ENCODE results near the gene SERPINH1. TPM values are rescaled to one million over a fixed set of nuclear protein-coding genes. Genes with fewer than 3 reads are reported as not detected.

Gene SERPINH1
- total and polyA plus RNA-seq, 7 experiments from 2014 or later: 2.9 to 19.9 (median 7.8) TPM

GRCh38 chr11:75518771-75519653 lies 43.0 kb upstream of the SERPINH1 start:
- Mint-ChIP-seq H3K27me3 (peaks cover 0 to 7% (median 0%) of the 10 kb centered on the region in 5 donors), H3K27ac (peak overlapping the region in 2 of 9 donors; percentile 26 to 51), H3K9me3 (no peaks in the 10 kb centered on the region), H3K36me3 (peaks cover 0 to 4% (median 0%) of the 10 kb centered on the region in 5 donors), H3K4me3 (no peak overlapping the region), H3K4me1 (peaks cover 2 to 35% (median 21%) of the 10 kb centered on the region in 7 donors)
- no peak for DNase-seq
- Histone ChIP-seq H3K9me3 (ENCODE audit: control insufficient read depth in 2 of 3, low read length in 3 of 3) (no peaks in the 10 kb centered on the region), H3K27ac (ENCODE audit: low read depth, low read length) (no peak overlapping the region), H3K4me3 (ENCODE audit: low read length) (no peak overlapping the region), H3K36me3 (ENCODE audit: control insufficient read depth in 2 of 3, insufficient read depth in 3 of 3, low read length in 3 of 3) (no peaks in the 10 kb centered on the region), H3K4me1 (ENCODE audit: control insufficient read depth in 2 of 2, insufficient read depth in 2 of 2, low read length in 2 of 2) (peaks cover 0 to 16% of the 10 kb centered on the region in 2 donors), H3K27me3 (ENCODE audit: control insufficient read depth in 2 of 2, insufficient read depth in 2 of 2, low read length in 2 of 2) (no peaks in the 10 kb centered on the region)
- CTCF ChIA-PET: interaction anchor here (0.7 to 2.4 kb wide), 4 partner anchors 11 to 75 kb away, joined by 3 to 7 read pairs (median 4); no protein-coding TSS in a partner anchor
- ATAC-seq: no peak
- POLR2A ChIA-PET: interaction anchor here (0.6 kb wide), 1 partner anchor 29 kb away, joined by 3 read pairs; no protein-coding TSS in a partner anchor
- intact Hi-C loops (cut with micrococcal nuclease): no loop called here

GRCh38 chr11:75520688-75521087 lies 41.4 kb upstream of the SERPINH1 start:
- Histone ChIP-seq H3K36me3 (ENCODE audit: control insufficient read depth in 2 of 3, insufficient read depth in 3 of 3, low read length in 3 of 3) (no peaks in the 10 kb centered on the region), H3K4me1 (ENCODE audit: control insufficient read depth in 2 of 2, insufficient read depth in 2 of 2, low read length in 2 of 2) (peaks cover 0 to 20% of the 10 kb centered on the region in 2 donors), H3K27me3 (ENCODE audit: control insufficient read depth in 2 of 2, insufficient read depth in 2 of 2, low read length in 2 of 2) (no peaks in the 10 kb centered on the region), H3K4me3 (ENCODE audit: low read length) (no peak overlapping the region), H3K27ac (ENCODE audit: low read depth, low read length) (no peak overlapping the region), H3K9me3 (ENCODE audit: control insufficient read depth in 2 of 3, low read length in 3 of 3) (no peaks in the 10 kb centered on the region)
- POLR2A ChIA-PET: interaction anchor here (0.6 kb wide), 1 partner anchor 82 kb away, joined by 3 read pairs; no protein-coding TSS in a partner anchor
- H3K27ac Mint-ChIP-seq: peak overlapping the region in 1 of 9 donors; percentile 31
- peaks cover 0 to 14% (median 0%) of the 10 kb centered on the region in 5 donors for H3K27me3 Mint-ChIP-seq
- DNase-seq (no peak), ATAC-seq (no peak)
- peaks cover 0 to 4% (median 0%) of the 10 kb centered on the region in 5 donors for H3K36me3 Mint-ChIP-seq
- intact Hi-C loops (cut with micrococcal nuclease): no loop called here
- H3K4me1 Mint-ChIP-seq: peaks cover 11 to 40% (median 20%) of the 10 kb centered on the region in 7 donors
- no peaks in the 10 kb centered on the region for H3K9me3 Mint-ChIP-seq
- no peak overlapping the region for H3K4me3 Mint-ChIP-seq
- CTCF ChIA-PET: interaction anchor here (0.6 to 2.4 kb wide), 3 partner anchors 10 to 77 kb away, joined by 3 to 7 read pairs (median 4); no protein-coding TSS in a partner anchor

- no peaks in the 10 kb centered on the region for H3K9me3 Mint-ChIP-seq
- intact Hi-C loops (cut with micrococcal nuclease): no loop called here
Measured at GRCh38 chr11:75522286-75523044, 39.6 kb upstream of the SERPINH1 start.

GRCh38 chr11:75523189-75523588 lies 38.9 kb upstream of the SERPINH1 start:
- POLR2A ChIA-PET: interaction anchor here (1.0 to 1.1 kb wide), 2 partner anchors 15 to 248 kb away, joined by 3 read pairs; no protein-coding TSS in a partner anchor
- peaks cover 0 to 16% of the 10 kb centered on the region in 2 donors for H3K4me1 ChIP-seq (ENCODE audit: control insufficient read depth in 2 of 2, insufficient read depth in 2 of 2, low read length in 2 of 2)
- H3K4me1 Mint-ChIP-seq: peaks cover 10 to 37% (median 28%) of the 10 kb centered on the region in 7 donors
- CTCF ChIA-PET: interaction anchor here (0.6 to 4.5 kb wide), 3 partner anchors 9 to 1123 kb away, joined by 3 to 28 read pairs (median 10); no protein-coding TSS in a partner anchor
- no peak overlapping the region for H3K27ac ChIP-seq (ENCODE audit: low read depth, low read length)
- intact Hi-C loops (cut with micrococcal nuclease): no loop called here
- H3K4me3 Mint-ChIP-seq: peak overlapping the region in 4 of 10 donors; percentile 1 to 53 (median 22)
- DNase-seq: no peak
- no peaks in the 10 kb centered on the region for H3K27me3 ChIP-seq (ENCODE audit: control insufficient read depth in 2 of 2, insufficient read depth in 2 of 2, low read length in 2 of 2)
- H3K36me3 Mint-ChIP-seq: no peaks in the 10 kb centered on the region
- ATAC-seq: no peak
- peaks cover 0 to 22% (median 0%) of the 10 kb centered on the region in 5 donors for H3K27me3 Mint-ChIP-seq
- no peaks in the 10 kb centered on the region for H3K9me3 Mint-ChIP-seq
- H3K27ac Mint-ChIP-seq: peak overlapping the region in 3 of 9 donors; percentile 22 to 51 (median 41)
- H3K4me3 ChIP-seq (ENCODE audit: low read length): no peak overlapping the region
- no peaks in the 10 kb centered on the region for H3K36me3 ChIP-seq (ENCODE audit: control insufficient read depth in 2 of 3, insufficient read depth in 3 of 3, low read length in 3 of 3)
- H3K9me3 ChIP-seq (ENCODE audit: control insufficient read depth in 2 of 3, low read length in 3 of 3): no peaks in the 10 kb centered on the region

More at GRCh38 chr11:75522286-75523044, 39.6 kb upstream of the SERPINH1 start:
- ATAC-seq (no peak), DNase-seq (no peak)
- ChIA-PET POLR2A (interaction anchor here (1.0 to 1.1 kb wide), 2 partner anchors 14 to 247 kb away, joined by 3 read pairs; no protein-coding TSS in a partner anchor), CTCF (interaction anchor here (0.6 to 4.5 kb wide), 4 partner anchors 10 to 1122 kb away, joined by 3 to 28 read pairs (median 6); no protein-coding TSS in a partner anchor)
- Histone ChIP-seq H3K27ac (ENCODE audit: low read depth, low read length) (no peak overlapping the region), H3K4me3 (ENCODE audit: low read length) (no peak overlapping the region), H3K27me3 (ENCODE audit: control insufficient read depth in 2 of 2, insufficient read depth in 2 of 2, low read length in 2 of 2) (no peaks in the 10 kb centered on the region), H3K4me1 (ENCODE audit: control insufficient read depth in 2 of 2, insufficient read depth in 2 of 2, low read length in 2 of 2) (peaks cover 0 to 17% of the 10 kb centered on the region in 2 donors), H3K9me3 (ENCODE audit: control insufficient read depth in 2 of 3, low read length in 3 of 3) (no peaks in the 10 kb centered on the region), H3K36me3 (ENCODE audit: control insufficient read depth in 2 of 3, insufficient read depth in 3 of 3, low read length in 3 of 3) (no peaks in the 10 kb centered on the region)
- peaks cover 15 to 37% (median 24%) of the 10 kb centered on the region in 7 donors for H3K4me1 Mint-ChIP-seq
- peaks cover 0 to 20% (median 0%) of the 10 kb centered on the region in 5 donors for H3K27me3 Mint-ChIP-seq
- H3K4me3 Mint-ChIP-seq: no peak overlapping the region
- no peak overlapping the region for H3K27ac Mint-ChIP-seq
- H3K36me3 Mint-ChIP-seq: no peaks in the 10 kb centered on the region

GRCh38 chr11:75523811-75524664 lies 38.0 kb upstream of the SERPINH1 start:
- H3K4me3 ChIP-seq (ENCODE audit: low read length): peak overlapping the region; percentile 61
- POLR2A ChIA-PET: interaction anchor here (1.9 kb wide), 1 partner anchor 16 kb away, joined by 5 read pairs; no protein-coding TSS in a partner anchor
- no peaks in the 10 kb centered on the region for H3K9me3 ChIP-seq (ENCODE audit: control insufficient read depth in 2 of 3, low read length in 3 of 3)
- Mint-ChIP-seq H3K4me1 (peaks cover 10 to 36% (median 28%) of the 10 kb centered on the region in 7 donors), H3K4me3 (peak overlapping the region; percentile 71 to 90 (median 84)), H3K36me3 (no peaks in the 10 kb centered on the region), H3K27ac (peak overlapping the region in 4 of 9 donors; percentile 41 to 89 (median 64)), H3K9me3 (no peaks in the 10 kb centered on the region), H3K27me3 (peaks cover 0 to 22% (median 0%) of the 10 kb centered on the region in 5 donors)
- no peak for ATAC-seq
- CTCF ChIA-PET: interaction anchor here (0.7 to 4.5 kb wide), 3 partner anchors 8 to 79 kb away, joined by 3 to 28 read pairs (median 10); no protein-coding TSS in a partner anchor
- DNase-seq: no peak
- H3K4me1 ChIP-seq (ENCODE audit: control insufficient read depth in 2 of 2, insufficient read depth in 2 of 2, low read length in 2 of 2): peaks cover 0 to 16% of the 10 kb centered on the region in 2 donors
- no peaks in the 10 kb centered on the region for H3K27me3 ChIP-seq (ENCODE audit: control insufficient read depth in 2 of 2, insufficient read depth in 2 of 2, low read length in 2 of 2)
- intact Hi-C loops (cut with micrococcal nuclease): loop anchor here in 1 of 2 donors (2.0 kb wide), 1 partner anchor 79 kb away; no protein-coding TSS in a partner anchor
- H3K27ac ChIP-seq (ENCODE audit: low read depth, low read length): no peak overlapping the region
- no peaks in the 10 kb centered on the region for H3K36me3 ChIP-seq (ENCODE audit: control insufficient read depth in 2 of 3, insufficient read depth in 3 of 3, low read length in 3 of 3)

All from naive thymus-derived CD4-positive, alpha-beta T cell (primary cell).